ENCODE measurements around the gene RHEBL1.

GRCh38 chr12:49030714-49031572 lies 38.8 kb downstream of the RHEBL1 start:
- TF ChIP-seq POLR2AphosphoS5 (IDR thresholded peaks at IDR 0.05; ENCODE audit: low read depth, low read length), result peak; percentile 20; the same call in 1 of the 2 replicates
- TF ChIP-seq TAF1 (IDR thresholded peaks at IDR 0.05; ENCODE audit: borderline replicate concordance, insufficient read depth, low read length), result no peak
- TF ChIP-seq SIN3A (IDR thresholded peaks at IDR 0.05; ENCODE audit: borderline replicate concordance, insufficient read depth, low read length), result no peak
- no peak for TF ChIP-seq REST (IDR thresholded peaks at IDR 0.05; ENCODE audit: insufficient read depth in 1 of 2, low read depth in 2 of 2, low read length in 2 of 2)
- no peak for TF ChIP-seq FOXP2 (optimal IDR thresholded peaks at IDR 0.05; ENCODE audit: borderline replicate concordance, extremely low read depth, extremely low read length, insufficient read depth)

All from PFSK-1 (cell line).